K562 (cell line): ENCODE results near the gene NNAT. TPM values are rescaled to one million over a fixed set of nuclear protein-coding genes. Genes with fewer than 3 reads are reported as not detected.

Experiments used
- ATAC-seq: fragments of 200-7000 bp; cut with Tn5 transposase; 3 replicates; pipeline ENCODE4 v1.9.1; 2020; ENCODE audit warnings: moderate library complexity
- BruUV-seq: library from RNA; stranded (reverse); fragments of 400-500 nt; replicated peaks from 2 replicates; lab custom pipeline; 2021; lab: Mats Ljungman, UMichigan
- CTCF ChIA-PET: fragments of 300-600 bp; formaldehyde crosslinking; extraction: SDS; loops from one replicate; lab custom pipeline; 2021; ENCODE audit warnings: low intra/inter-chr PET ratio; lab: Yijun Ruan, JAX
- POLR2A ChIA-PET: fragments of 300-600, 350-650 bp; sonication (Branson Sonifier 250); formaldehyde crosslinking; extraction: SDS; loops from one replicate; lab custom pipeline; 2021; ENCODE audit warnings: antibody characterized with exemption, inconsistent platforms; lab: Yijun Ruan, JAX
- DNase-seq, 4 experiments: peaks; one replicate each; pipeline versions ENCODE4 v3.0.0 to v3.0.0-alpha.2; 2011 to 2018; ENCODE audit warnings: low spot score in 3 of 4, mixed read lengths in 3 of 4; ENCODE audit errors: extremely low read depth in 1 of 4
- FAIRE-seq: peaks from 2 replicates; lab custom pipeline; 2011; peaks lifted over from hg19 to GRCh38; lab: Jason Lieb, UNC
- H2AFZ ChIP-seq: 2 replicates; pipeline ENCODE4 v1.6.0; 2011; ENCODE audit warnings: low read depth, low read length, control low read depth, inconsistent platforms
- H3K27ac ChIP-seq: fragments of 200-600 bp; 3 replicates; pipeline ENCODE4 v1.8.0; 2011; ENCODE audit warnings: low read depth, mild to moderate bottlenecking, control low read depth, inconsistent platforms, low read length, moderate library complexity, mixed read lengths; ENCODE audit errors: extremely low read depth
- H3K27me3 ChIP-seq, 2 experiments: fragments of 300-600 bp in 1 of 2; 2 replicates in 1 of 2; 3 replicates in 1 of 2; pipeline versions ENCODE4 v1.6.0 to v1.8.0; 2011; ENCODE audit warnings: inconsistent platforms in 2 of 2, low read length in 2 of 2, mild to moderate bottlenecking in 1 of 2, mixed read lengths in 1 of 2, moderate library complexity in 1 of 2; ENCODE audit not compliant: control insufficient read depth in 2 of 2, insufficient read depth in 2 of 2
- H3K36me3 ChIP-seq: fragments of 300-600 bp; 3 replicates; pipeline ENCODE4 v1.8.0; 2011; ENCODE audit warnings: mild to moderate bottlenecking, low read length, inconsistent platforms; ENCODE audit not compliant: control insufficient read depth, insufficient read depth
- H3K4me1 ChIP-seq, 2 experiments: fragments of 200-600 bp in 1 of 2; replicated peaks in 1 of 2; 2 replicates in 1 of 2; 3 replicates in 1 of 2; pipeline versions ENCODE4 v1.5.1 to v1.8.0; 2011; ENCODE audit warnings: inconsistent platforms in 2 of 2, low read length in 2 of 2, mild to moderate bottlenecking in 1 of 2, mixed read lengths in 1 of 2, moderate library complexity in 1 of 2; ENCODE audit not compliant: control insufficient read depth in 2 of 2, insufficient read depth in 2 of 2
- H3K4me2 ChIP-seq: 2 replicates; pipeline ENCODE4 v1.6.1; 2011; ENCODE audit warnings: low read length, control low read depth, inconsistent platforms, mixed read lengths; ENCODE audit not compliant: insufficient read depth
- H3K4me3 ChIP-seq: fragments of 200-600 bp; sonication (generic), shearing (Covaris generic); 2 replicates; pipeline ENCODE4 v1.5.1; 2016; ENCODE audit warnings: control low read depth, inconsistent platforms
- H3K79me2 ChIP-seq: fragments of 200-600 bp; 3 replicates; pipeline ENCODE4 v1.8.0; 2011; ENCODE audit warnings: low read length, inconsistent platforms; ENCODE audit not compliant: control insufficient read depth, insufficient read depth
- H3K9ac ChIP-seq, 2 experiments: 2 replicates each; pipeline versions ENCODE4 v1.6.0 to v1.6.1; 2011; ENCODE audit warnings: low read depth in 2 of 2, low read length in 2 of 2, control low read depth in 1 of 2, inconsistent platforms in 1 of 2, mild to moderate bottlenecking in 1 of 2, mixed read lengths in 1 of 2; ENCODE audit not compliant: insufficient read depth in 1 of 2
- H3K9me1 ChIP-seq: one replicate; pipeline ENCODE4 v1.6.0; 2011; ENCODE audit warnings: inconsistent platforms, mild to moderate bottlenecking, low read length, moderate library complexity; ENCODE audit not compliant: control insufficient read depth, insufficient read depth
- H3K9me3 ChIP-seq: replicated peaks from 2 replicates; pipeline ENCODE4 v1.5.1; 2011; ENCODE audit warnings: low read depth, low read length, inconsistent platforms; ENCODE audit not compliant: control insufficient read depth, insufficient read depth
- H4K20me1 ChIP-seq: replicated peaks from 2 replicates; pipeline ENCODE4 v1.6.1; 2011; ENCODE audit warnings: low read length, inconsistent platforms, mixed read lengths; ENCODE audit not compliant: control insufficient read depth, insufficient read depth
- CHD2 ChIP-seq: IDR thresholded peaks from 2 replicates; pipeline ENCODE4 v1.6.1; 2011; ENCODE audit warnings: low read depth, low read length
- CREBBP ChIP-seq: IDR thresholded peaks from one replicate; pipeline ENCODE4 v1.6.1; 2012; ENCODE audit warnings: low read depth, mild to moderate bottlenecking, control low read depth, inconsistent platforms, low read length
- ELK3 ChIP-seq: fragments of 450-650 bp; formaldehyde crosslinking; IDR thresholded peaks from 2 replicates; pipeline ENCODE4 v1.4.0; 2020; ENCODE audit warnings: mild to moderate bottlenecking
- FOXK2 ChIP-seq, 2 experiments: fragments of 450-650 bp; IDR thresholded peaks in 1 of 2; conservative IDR thresholded peaks in 1 of 2; 2 replicates each; pipeline ENCODE4 v1.6.1; 2016; ENCODE audit warnings: low read depth in 2 of 2, mild to moderate bottlenecking in 1 of 2
- HDAC8 ChIP-seq: fragments of 450-650 bp; IDR thresholded peaks from 2 replicates; pipeline ENCODE4 v1.6.1; 2016; ENCODE audit warnings: mild to moderate bottlenecking, missing genetic modification characterization, moderate library complexity, missing compliant biosample characterization
- MEF2A ChIP-seq: IDR thresholded peaks from 2 replicates; pipeline ENCODE4 v1.6.1; 2011; ENCODE audit warnings: low read depth, mild to moderate bottlenecking, low read length, moderate library complexity; ENCODE audit not compliant: control insufficient read depth
- MXI1 ChIP-seq: IDR thresholded peaks from 2 replicates; pipeline ENCODE4 v1.6.1; 2011; ENCODE audit warnings: low read depth, mild to moderate bottlenecking, improper control_type of control experiment, low read length
- NR3C1 ChIP-seq: sonication (generic); formaldehyde crosslinking; IDR thresholded peaks from 2 replicates; pipeline ENCODE4 v1.8.1; 2022; ENCODE audit warnings: missing genetic modification reagents
- PHF21A ChIP-seq: fragments of 450-650 bp; IDR thresholded peaks from 2 replicates; pipeline ENCODE4 v1.6.1; 2017; ENCODE audit warnings: low read depth, borderline replicate concordance
- POLR3A ChIP-seq: IDR thresholded peaks from 2 replicates; pipeline ENCODE4 v1.6.1; 2011; ENCODE audit warnings: borderline replicate concordance, mild to moderate bottlenecking, moderate library complexity; ENCODE audit not compliant: insufficient read length, insufficient read depth; ENCODE audit errors: extremely low read depth
- PTTG1 ChIP-seq: fragments of 450-650 bp; IDR thresholded peaks from 2 replicates; pipeline ENCODE4 v1.6.1; 2016; ENCODE audit warnings: low read depth, mild to moderate bottlenecking, missing genetic modification characterization, missing compliant biosample characterization
- RBM34 ChIP-seq: fragments of 200-400 bp; formaldehyde crosslinking; IDR thresholded peaks from 2 replicates; pipeline ENCODE4 v1.6.1; 2018; ENCODE audit warnings: low read length, borderline replicate concordance; ENCODE audit not compliant: insufficient read depth
- RFX7 ChIP-seq: fragments of 250-450 bp; sonication (Bioruptor Pico); IDR thresholded peaks from 2 replicates; pipeline ENCODE4 v1.5.1; 2021; ENCODE audit warnings: mild to moderate bottlenecking
- STAT5B ChIP-seq: fragments of 250-450 bp; sonication (Bioruptor Pico); IDR thresholded peaks from 2 replicates; pipeline ENCODE4 v1.8.0; 2021; ENCODE audit warnings: mild to moderate bottlenecking, inconsistent platforms
- TCF7 ChIP-seq: sonication (generic); IDR thresholded peaks from 2 replicates; pipeline ENCODE4 v1.6.1; 2016; ENCODE audit warnings: antibody characterized with exemption, borderline replicate concordance
- USF1 ChIP-seq: sonication (generic); formaldehyde crosslinking; IDR thresholded peaks from 2 replicates; pipeline ENCODE4 v1.9.0; 2022; ENCODE audit warnings: mild to moderate bottlenecking, missing genetic modification reagents
- XRCC3 ChIP-seq: fragments of 450-650 bp; IDR thresholded peaks from 2 replicates; pipeline ENCODE4 v1.6.1; 2017; ENCODE audit warnings: mild to moderate bottlenecking, moderate library complexity
- ZNF311 ChIP-seq: fragments of 250-450 bp; sonication (Bioruptor Pico); IDR thresholded peaks from 2 replicates; pipeline ENCODE4 v1.4.0; 2020; ENCODE audit warnings: mild to moderate bottlenecking, moderate library complexity
- ZNF511 ChIP-seq: sonication (generic); formaldehyde crosslinking; IDR thresholded peaks from 2 replicates; pipeline ENCODE4 v1.8.0; 2022; ENCODE audit warnings: mild to moderate bottlenecking, missing genetic modification reagents
- WGBS: fragments of 100-300 bp; shearing (Covaris generic); methylation state at CpG from one replicate; pipeline ENCODE4 v1.1.6; 2016; ENCODE audit warnings: low coverage, mixed read lengths; ENCODE audit not compliant: insufficient coverage; ENCODE audit errors: missing lambda C conversion rate; 5-methylcytosine and 5-hydroxymethylcytosine counted together
- in situ Hi-C: fragments of 300-500 bp; cut with MboI; formaldehyde crosslinking; loops from 4 replicates; pipeline ENCODE4 v1.15.0; 2018; ENCODE audit warnings: inconsistent platforms, mixed read lengths
- intact Hi-C: fragments of 100-400 bp; cut with micrococcal nuclease; formaldehyde crosslinking; loops from 2 replicates; pipeline ENCODE4 v1.14.2; 2022
- polyA plus RNA-seq, 8 experiments: library from polyadenylated mRNA; depleted of rRNA in 4 of 8; stranded (reverse) in 5 of 8; unstranded in 3 of 8; fragments of >200 nt; fragmentation: Nextera tagmentation in 2 of 8; fragmentation: Illumina TruSeq in 1 of 8; extraction: Ambion mirVana in 2 of 8; extraction: Trizol in 1 of 8; gene quantifications; 2 replicates each; pipeline versions ENCODE4 v1.2.1 to v1.2.3, GENCODE V29; 2011 to 2014; ENCODE audit warnings: inconsistent platforms in 1 of 8, missing spikeins in 1 of 8
- total RNA-seq, 7 experiments: library from RNA; depleted of rRNA in 6 of 7; stranded (reverse); fragments of >200 nt in 6 of 7; fragmentation: Illumina TruSeq in 2 of 7; extraction: Trizol in 2 of 7; gene quantifications; 2 replicates each; pipeline versions ENCODE4 v1.2.1 to v1.2.3, GENCODE V29; 2011 to 2021; ENCODE audit warnings: low replicate concordance in 1 of 7

The NNAT gene
- total and polyA plus RNA-seq, 9 of the 15 experiments (the other 6 are each of a cell fraction or from before 2014, with no cell fraction given) = 0.13 TPM; not detected in 8

- no peak for FAIRE-seq
- no peaks in the 10 kb centered on the region for H3K9me1 ChIP-seq
- intact Hi-C loops = no loop called here
- DNase-seq = no peak
- no peak overlapping the region for H3K4me2 ChIP-seq
- H3K27ac ChIP-seq = no peak overlapping the region
- H3K9me3 ChIP-seq = no peaks in the 10 kb centered on the region; the same call in 1 of the 2 replicates
- H4K20me1 ChIP-seq = no peaks in the 10 kb centered on the region
- H3K27me3 ChIP-seq = no peaks in the 10 kb centered on the region
- ChIA-PET POLR2A (no interaction called here), CTCF (no interaction called here)
- WGBS = 84% methylated on average over 7 of the region's 7 CpGs
- H3K4me1 ChIP-seq = peaks cover 0 to 5% of the 10 kb centered on the region in 2 experiments; a peak in 2 of 5 replicates
- no peak overlapping the region for H2AFZ ChIP-seq
- H3K9ac ChIP-seq = no peak overlapping the region
- peaks cover 5% of the 10 kb centered on the region; the same call in 2 of the 3 replicates for H3K79me2 ChIP-seq
- no peak overlapping the region for H3K4me3 ChIP-seq
- in situ Hi-C loops = no loop called here
- peaks cover 25% of the 10 kb centered on the region; the same call in 1 of the 3 replicates for H3K36me3 ChIP-seq
- no TSS peak for BruUV-seq
- no peak for ATAC-seq
- TF ChIP-seq HDAC8 (tag) (no peak), XRCC3 (no peak), STAT5B (CRISPR knock-in tag) (no peak), NR3C1 (CRISPR knock-in tag) (no peak), PTTG1 (tag) (no peak), MEF2A (no peak), CHD2 (no peak), ZNF311 (CRISPR knock-in tag) (no peak), TCF7 (no peak), FOXK2 (conservative IDR thresholded peaks at IDR 0.05 in 1 of 2, IDR thresholded peaks at IDR 0.05 in 1 of 2; ENCODE audit: low read depth in 2 of 2) (no peak), ZNF511 (CRISPR knock-in tag) (no peak), USF1 (no peak), RFX7 (CRISPR knock-in tag) (no peak), ELK3 (CRISPR knock-in tag) (no peak), MXI1 (no peak), PHF21A (no peak), CREBBP (no peak), POLR3A (no peak), RBM34 (no peak)
Measured at GRCh38 chr20:37518059-37518458, 3.0 kb upstream of the NNAT start.
